Measurements from ENCODE around the gene DPRX. TPM values are rescaled to one million over a fixed set of nuclear protein-coding genes. Genes with fewer than 3 reads are reported as not detected.

Gene DPRX
- total and polyA plus RNA-seq, 8 donors, result 1.5 TPM; not detected in 7

- Histone ChIP-seq H3K27ac (no peak overlapping the region), H3K4me1 (no peaks in the 10 kb centered on the region), H3K9me3 (peaks cover 0 to 43% (median 13%) of the 10 kb centered on the region in 4 donors), H3K4me3 (no peak overlapping the region), H3K27me3 (no peaks in the 10 kb centered on the region), H3K36me3 (no peaks in the 10 kb centered on the region)
- intact Hi-C loops (cut with DNase I; ENCODE audit: low total_unique reads), result no loop called here
- TF ChIP-seq POLR2AphosphoS5 (IDR thresholded peaks at IDR 0.05) (no peak), POLR2A (IDR thresholded peaks at IDR 0.05) (no peak), CTCF (IDR thresholded peaks at IDR 0.05) (no peak), EP300 (IDR thresholded peaks at IDR 0.05) (no peak)
- WGBS, 5 donors, result 61 to 67% (median 64%) methylated on average over 10 of the region's 10 CpGs
- DNase-seq, result no peak
Observed at GRCh38 chr19:53634768-53635167, 3.0 kb downstream of the DPRX start.

DNA sequence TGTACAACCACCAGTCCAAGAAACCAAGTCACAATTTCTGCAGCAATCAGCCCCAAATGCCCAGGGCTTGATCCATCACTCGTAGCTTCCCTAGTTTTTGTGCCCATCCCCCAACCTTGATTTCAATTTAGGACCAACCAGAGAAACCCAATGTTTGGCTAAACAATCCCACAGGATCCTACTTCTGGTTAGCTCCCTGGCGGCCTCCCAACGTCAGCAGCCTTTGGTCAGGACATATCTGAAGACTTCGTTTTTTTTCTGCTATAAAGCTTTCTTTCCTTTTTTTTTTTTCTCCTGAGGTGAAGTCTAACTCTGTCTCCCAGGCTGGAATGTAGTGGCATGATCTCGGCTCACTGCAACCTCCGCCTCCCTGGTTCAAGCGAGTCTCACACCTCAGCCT lies 7.7 kb downstream of the DPRX start:
- no peak overlapping the region for H3K4me3 ChIP-seq
- 64 to 73% (median 72%) methylated on average over 7 of the region's 7 CpGs for WGBS, 5 donors
- TF ChIP-seq POLR2AphosphoS5 (IDR thresholded peaks at IDR 0.05) (no peak), EP300 (IDR thresholded peaks at IDR 0.05) (no peak), POLR2A (IDR thresholded peaks at IDR 0.05) (no peak), CTCF (IDR thresholded peaks at IDR 0.05) (no peak)
- H3K4me1 ChIP-seq, result no peaks in the 10 kb centered on the region
- intact Hi-C loops (cut with DNase I; ENCODE audit: low total_unique reads), result no loop called here
- peaks cover 0 to 40% (median 11%) of the 10 kb centered on the region in 4 donors for H3K9me3 ChIP-seq
- H3K36me3 ChIP-seq, result no peaks in the 10 kb centered on the region
- no peaks in the 10 kb centered on the region for H3K27me3 ChIP-seq
- no peak for DNase-seq
- H3K27ac ChIP-seq, result no peak overlapping the region

- no peak for TF ChIP-seq EP300 (IDR thresholded peaks at IDR 0.05)
- no peak for TF ChIP-seq CTCF (IDR thresholded peaks at IDR 0.05)
- no peak for TF ChIP-seq POLR2A (IDR thresholded peaks at IDR 0.05)
- no peak for TF ChIP-seq POLR2AphosphoS5 (IDR thresholded peaks at IDR 0.05)
- intact Hi-C loops (cut with DNase I; ENCODE audit: low total_unique reads), result no loop called here
- DNase-seq, result no peak
- no peaks in the 10 kb centered on the region for H3K4me1 ChIP-seq
- H3K9me3 ChIP-seq, result peaks cover 0 to 27% (median 10%) of the 10 kb centered on the region in 4 donors
- H3K4me3 ChIP-seq, result no peak overlapping the region
- no peak overlapping the region for H3K27ac ChIP-seq
- H3K36me3 ChIP-seq, result no peaks in the 10 kb centered on the region
- no peaks in the 10 kb centered on the region for H3K27me3 ChIP-seq
- 29 to 53% (median 36%) methylated on average over 8 of the region's 8 CpGs for WGBS, 5 donors
Observed at GRCh38 chr19:53642381-53643099, 10.7 kb downstream of the DPRX start.

GRCh38 chr19:53644061-53644816 lies 12.4 kb downstream of the DPRX start:
- WGBS, 5 donors, result 52 to 75% (median 67%) methylated on average over 4 of the region's 4 CpGs
- peaks cover 5 to 35% (median 21%) of the 10 kb centered on the region in 4 donors for H3K9me3 ChIP-seq
- H3K4me3 ChIP-seq, result no peak overlapping the region
- no peak overlapping the region for H3K27ac ChIP-seq
- H3K4me1 ChIP-seq, result no peaks in the 10 kb centered on the region
- no peak for DNase-seq
- no peak for TF ChIP-seq CTCF (IDR thresholded peaks at IDR 0.05)
- TF ChIP-seq POLR2A (IDR thresholded peaks at IDR 0.05), result no peak
- TF ChIP-seq EP300 (IDR thresholded peaks at IDR 0.05), result no peak
- TF ChIP-seq POLR2AphosphoS5 (IDR thresholded peaks at IDR 0.05), result no peak
- intact Hi-C loops (cut with DNase I; ENCODE audit: low total_unique reads), result no loop called here
- no peaks in the 10 kb centered on the region for H3K36me3 ChIP-seq
- no peaks in the 10 kb centered on the region for H3K27me3 ChIP-seq
